ENCODE measurements around the gene XXYLT1. TPM values are rescaled to one million over a fixed set of nuclear protein-coding genes. Genes with fewer than 3 reads are reported as not detected.

XXYLT1 gene
- total RNA-seq, 4 donors from 2014 or later: 14.1 to 23.7 (median 15.4) TPM

DNA sequence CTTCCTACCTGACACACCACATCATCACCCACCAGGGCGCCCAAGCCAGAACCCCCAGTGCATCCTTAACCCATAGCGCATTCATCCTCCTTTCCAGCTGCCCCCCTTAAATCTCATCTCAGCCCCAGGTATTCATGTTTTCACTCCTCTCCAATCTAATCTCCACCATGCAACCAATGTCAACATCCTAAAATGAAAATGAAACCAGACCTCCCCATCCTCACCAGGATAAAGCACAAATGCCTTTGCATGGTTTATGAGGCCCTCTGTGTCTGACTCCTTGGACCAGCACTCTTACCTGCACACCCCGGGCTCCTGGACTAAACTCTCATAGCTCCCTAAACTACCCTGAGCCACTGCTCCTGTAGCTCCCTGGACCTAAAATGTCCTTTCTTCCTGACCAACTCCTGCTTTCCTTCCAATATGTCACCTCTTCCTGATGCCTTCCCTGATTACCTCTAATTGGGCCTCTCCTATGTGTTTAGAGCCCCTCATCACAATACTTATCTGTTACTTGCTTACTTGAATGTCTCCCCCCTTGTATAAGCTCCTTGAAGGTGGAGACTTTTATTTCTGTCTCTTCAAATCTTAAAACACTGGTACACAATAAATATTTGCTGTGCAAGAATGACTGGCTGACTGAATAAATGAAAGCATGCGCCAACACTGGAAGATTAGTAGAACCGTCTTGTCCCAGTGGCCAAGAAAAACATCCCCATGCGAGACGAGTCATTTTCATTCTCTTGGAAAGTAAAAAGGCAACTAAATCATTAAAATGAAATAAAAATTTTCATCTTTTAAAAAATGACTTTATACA lies 142.5 kb downstream of the XXYLT1 start:
- no peak overlapping the region for H3K4me3 ChIP-seq
- no peak for TF ChIP-seq POLR2A (IDR thresholded peaks at IDR 0.05)
- TF ChIP-seq, protein P1, sequence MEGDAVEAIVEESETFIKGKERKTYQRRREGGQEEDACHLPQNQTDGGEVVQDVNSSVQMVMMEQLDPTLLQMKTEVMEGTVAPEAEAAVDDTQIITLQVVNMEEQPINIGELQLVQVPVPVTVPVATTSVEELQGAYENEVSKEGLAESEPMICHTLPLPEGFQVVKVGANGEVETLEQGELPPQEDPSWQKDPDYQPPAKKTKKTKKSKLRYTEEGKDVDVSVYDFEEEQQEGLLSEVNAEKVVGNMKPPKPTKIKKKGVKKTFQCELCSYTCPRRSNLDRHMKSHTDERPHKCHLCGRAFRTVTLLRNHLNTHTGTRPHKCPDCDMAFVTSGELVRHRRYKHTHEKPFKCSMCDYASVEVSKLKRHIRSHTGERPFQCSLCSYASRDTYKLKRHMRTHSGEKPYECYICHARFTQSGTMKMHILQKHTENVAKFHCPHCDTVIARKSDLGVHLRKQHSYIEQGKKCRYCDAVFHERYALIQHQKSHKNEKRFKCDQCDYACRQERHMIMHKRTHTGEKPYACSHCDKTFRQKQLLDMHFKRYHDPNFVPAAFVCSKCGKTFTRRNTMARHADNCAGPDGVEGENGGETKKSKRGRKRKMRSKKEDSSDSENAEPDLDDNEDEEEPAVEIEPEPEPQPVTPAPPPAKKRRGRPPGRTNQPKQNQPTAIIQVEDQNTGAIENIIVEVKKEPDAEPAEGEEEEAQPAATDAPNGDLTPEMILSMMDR (IDR thresholded peaks at IDR 0.05): no peak
- intact Hi-C loops (cut with DNase I): no loop called here
- 62 to 67% methylated on average over 7 of the region's 7 CpGs for WGBS, 2 donors
- peaks cover 9 to 52% (median 34%) of the 10 kb centered on the region in 3 donors for H3K4me1 ChIP-seq
- no peak overlapping the region for H3K27ac ChIP-seq
- H3K36me3 ChIP-seq: no peaks in the 10 kb centered on the region
- no peaks in the 10 kb centered on the region for H3K9me3 ChIP-seq
- no peak for DNase-seq
- no peaks in the 10 kb centered on the region for H3K27me3 ChIP-seq

DNA sequence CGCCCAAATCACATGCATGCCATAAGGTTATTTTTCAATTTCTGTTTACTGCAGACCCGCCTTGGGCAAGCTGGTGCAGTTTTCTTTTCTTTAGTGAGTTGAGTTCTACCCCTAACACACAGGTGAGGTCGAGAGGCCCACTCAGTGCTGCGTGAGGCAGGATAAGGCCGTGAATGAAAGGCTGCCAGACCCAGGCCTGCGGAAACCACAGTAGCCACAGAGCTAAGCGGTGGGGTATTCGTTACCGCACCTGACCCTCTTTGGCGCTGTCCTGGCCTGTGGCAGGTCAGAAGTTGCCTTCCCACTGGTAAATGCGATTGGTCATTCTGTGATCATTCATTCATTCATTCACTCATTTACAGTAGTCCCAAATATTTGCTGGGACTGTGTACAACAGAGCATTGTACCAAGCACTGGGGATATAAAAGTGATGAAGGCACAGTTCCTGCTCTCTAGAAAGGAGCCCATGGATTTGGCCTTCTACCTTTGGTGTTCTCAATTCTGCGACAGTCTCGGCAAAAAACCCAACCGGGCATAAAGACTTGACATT lies 144.8 kb downstream of the XXYLT1 start:
- no peaks in the 10 kb centered on the region for H3K36me3 ChIP-seq
- intact Hi-C loops (cut with DNase I): no loop called here
- TF ChIP-seq, protein P1 (IDR thresholded peaks at IDR 0.05): no peak
- TF ChIP-seq POLR2A (IDR thresholded peaks at IDR 0.05): no peak
- WGBS, 2 donors: 89 to 91% methylated on average over 12 to 14 of the region's 14 CpGs
- no peak overlapping the region for H3K4me3 ChIP-seq
- H3K9me3 ChIP-seq: no peaks in the 10 kb centered on the region
- no peaks in the 10 kb centered on the region for H3K27me3 ChIP-seq
- no peak for DNase-seq
- peaks cover 0 to 29% (median 15%) of the 10 kb centered on the region in 3 donors for H3K4me1 ChIP-seq
- H3K27ac ChIP-seq: no peak overlapping the region

DNA sequence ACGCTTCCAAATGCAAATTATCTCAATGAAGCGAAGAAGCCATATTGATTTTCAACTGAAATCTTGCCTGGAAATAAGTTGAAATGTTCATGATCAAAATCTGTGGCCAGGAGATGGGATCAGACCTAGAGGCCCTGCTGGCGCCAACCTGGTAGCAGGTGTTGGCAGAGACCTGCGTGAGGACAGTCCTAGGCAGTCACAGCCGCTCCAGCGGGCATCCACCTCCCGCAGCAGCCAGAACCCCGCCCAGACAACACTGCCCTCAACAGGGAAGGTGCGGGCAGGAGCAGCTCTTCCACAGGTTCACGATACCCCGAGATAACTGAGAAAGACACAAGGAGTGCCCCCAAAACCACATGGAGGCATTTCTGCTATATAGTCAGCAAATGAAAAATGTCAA lies 145.3 kb downstream of the XXYLT1 start:
- H3K27ac ChIP-seq: no peak overlapping the region
- intact Hi-C loops (cut with DNase I): no loop called here
- 96 to 97% methylated on average over 9 to 11 of the region's 11 CpGs for WGBS, 2 donors

DNA sequence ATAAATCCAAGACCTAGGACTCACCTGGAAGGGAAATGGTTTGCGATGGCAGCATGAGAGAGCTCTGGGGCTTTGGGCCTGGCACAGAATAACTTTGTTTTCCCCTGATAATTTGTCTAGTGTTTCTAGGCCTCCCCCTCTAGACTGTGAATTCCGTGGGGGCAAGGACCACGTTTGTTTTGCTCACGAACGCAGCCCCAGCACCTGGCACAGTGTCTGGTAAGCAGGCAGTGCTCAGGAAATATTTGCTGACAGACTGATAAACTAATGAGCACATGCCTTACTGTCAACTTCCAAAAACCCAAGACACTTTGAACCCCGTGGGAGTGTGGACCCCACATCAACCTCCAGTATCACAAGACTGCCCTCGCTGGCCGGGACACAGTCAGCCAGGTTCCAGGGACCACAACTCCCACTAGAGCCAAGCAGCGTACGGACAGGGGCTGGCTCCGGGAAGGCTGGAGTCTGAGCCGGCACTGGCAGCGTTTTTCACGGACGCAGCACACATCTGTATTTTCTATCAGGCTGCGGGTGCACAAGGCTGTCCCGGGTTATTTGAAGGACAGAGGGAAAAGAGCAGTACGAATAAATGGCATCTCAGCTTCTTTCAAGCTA lies 146.5 kb downstream of the XXYLT1 start:
- intact Hi-C loops (cut with DNase I): no loop called here
- no peak for TF ChIP-seq POLR2A (IDR thresholded peaks at IDR 0.05)
- TF ChIP-seq, protein P1 (IDR thresholded peaks at IDR 0.05): no peak
- Histone ChIP-seq H3K4me1 (peaks cover 0 to 24% (median 11%) of the 10 kb centered on the region in 3 donors), H3K9me3 (no peaks in the 10 kb centered on the region), H3K4me3 (no peak overlapping the region), H3K36me3 (no peaks in the 10 kb centered on the region), H3K27me3 (no peaks in the 10 kb centered on the region), H3K27ac (no peak overlapping the region)
- DNase-seq: no peak
- 70 to 88% methylated on average over 11 of the region's 18 CpGs for WGBS, 2 donors

More for the DNA sequence above, 145.3 kb downstream of the XXYLT1 start:
- DNase-seq: no peak
- Histone ChIP-seq H3K27me3 (no peaks in the 10 kb centered on the region), H3K4me3 (no peak overlapping the region), H3K9me3 (no peaks in the 10 kb centered on the region), H3K36me3 (no peaks in the 10 kb centered on the region), H3K4me1 (peaks cover 0 to 24% (median 11%) of the 10 kb centered on the region in 3 donors)
- no peak for TF ChIP-seq POLR2A (IDR thresholded peaks at IDR 0.05)
- TF ChIP-seq, protein P1 (IDR thresholded peaks at IDR 0.05): no peak

DNA sequence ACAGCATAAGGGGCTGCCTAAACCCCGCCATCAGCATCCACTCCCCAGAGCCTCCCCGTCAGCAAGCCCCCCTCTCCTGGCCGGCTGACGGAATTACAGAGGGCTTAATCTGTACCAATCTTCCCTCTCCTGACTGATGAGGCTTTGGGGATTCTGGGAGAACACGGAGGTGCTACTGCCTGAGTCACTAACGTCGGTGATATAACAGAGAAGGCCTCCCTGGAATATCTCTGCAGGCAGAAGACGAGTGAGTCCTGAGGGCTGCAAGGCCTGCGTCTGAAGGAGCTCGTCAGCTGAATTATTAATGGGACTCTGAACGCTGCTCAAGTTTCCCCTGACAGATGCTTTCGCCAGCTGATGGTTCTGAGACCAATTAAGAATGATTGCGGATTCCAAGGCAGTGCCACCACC lies 147.7 kb downstream of the XXYLT1 start:
- WGBS, 2 donors: 84 to 88% methylated on average over 7 to 10 of the region's 13 CpGs
- intact Hi-C loops (cut with DNase I): no loop called here
- TF ChIP-seq, protein P1 (IDR thresholded peaks at IDR 0.05): no peak
- no peak for TF ChIP-seq POLR2A (IDR thresholded peaks at IDR 0.05)
- Histone ChIP-seq H3K4me1 (peaks cover 0 to 22% (median 13%) of the 10 kb centered on the region in 3 donors), H3K36me3 (no peaks in the 10 kb centered on the region), H3K27me3 (no peaks in the 10 kb centered on the region), H3K27ac (no peak overlapping the region), H3K9me3 (no peaks in the 10 kb centered on the region), H3K4me3 (no peak overlapping the region)
- DNase-seq: no peak
